Stimulated activated CD8-positive, alpha-beta memory T cell treated with anti-CD3 and anti-CD28 coated beads, Interleukin-4, amount 100 ng/mL, for 1 hour (primary cell): ENCODE results near the gene LRRC15.

Source experiments
- DNase-seq, 2 donors: peaks; one replicate each; pipeline ENCODE4 v3.0.0-alpha.2; 2020; ENCODE audit warnings: low read depth in 2 of 2, low spot score in 1 of 2

The LRRC15 gene

GRCh38 chr3:194320744-194321243 lies 48.7 kb downstream of the LRRC15 start:
- DNase-seq: no peak

GRCh38 chr3:194320100-194320499 lies 49.4 kb downstream of the LRRC15 start:
- no peak for DNase-seq

- no peak for DNase-seq
Measured at GRCh38 chr3:194318511-194319161, 50.9 kb downstream of the LRRC15 start.

DNA sequence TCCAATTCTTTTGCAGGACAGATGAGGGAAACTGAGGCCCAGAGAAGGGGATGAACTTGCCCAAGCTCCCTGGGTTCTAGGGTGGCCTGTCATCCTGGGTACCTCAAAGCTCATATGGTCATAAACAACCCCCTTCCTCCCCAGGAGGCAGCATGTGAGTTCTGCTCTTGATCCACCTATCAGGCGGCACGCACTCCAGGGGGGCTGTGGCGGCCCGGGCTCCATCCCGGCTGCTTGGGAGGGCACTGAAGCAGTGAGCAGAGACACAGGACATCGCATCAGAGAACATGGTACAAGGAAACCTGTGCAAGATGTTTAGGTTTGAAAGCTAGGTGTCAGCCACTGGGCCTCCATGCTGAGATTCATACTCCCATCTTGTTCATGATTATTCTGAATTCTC lies 52.6 kb downstream of the LRRC15 start:
- no peak for DNase-seq

GRCh38 chr3:194315965-194316361 lies 53.6 kb downstream of the LRRC15 start:
- no peak for DNase-seq

GRCh38 chr3:194315088-194315964 lies 54.2 kb downstream of the LRRC15 start:
- peak; percentile 64 to 71 for DNase-seq

DNA sequence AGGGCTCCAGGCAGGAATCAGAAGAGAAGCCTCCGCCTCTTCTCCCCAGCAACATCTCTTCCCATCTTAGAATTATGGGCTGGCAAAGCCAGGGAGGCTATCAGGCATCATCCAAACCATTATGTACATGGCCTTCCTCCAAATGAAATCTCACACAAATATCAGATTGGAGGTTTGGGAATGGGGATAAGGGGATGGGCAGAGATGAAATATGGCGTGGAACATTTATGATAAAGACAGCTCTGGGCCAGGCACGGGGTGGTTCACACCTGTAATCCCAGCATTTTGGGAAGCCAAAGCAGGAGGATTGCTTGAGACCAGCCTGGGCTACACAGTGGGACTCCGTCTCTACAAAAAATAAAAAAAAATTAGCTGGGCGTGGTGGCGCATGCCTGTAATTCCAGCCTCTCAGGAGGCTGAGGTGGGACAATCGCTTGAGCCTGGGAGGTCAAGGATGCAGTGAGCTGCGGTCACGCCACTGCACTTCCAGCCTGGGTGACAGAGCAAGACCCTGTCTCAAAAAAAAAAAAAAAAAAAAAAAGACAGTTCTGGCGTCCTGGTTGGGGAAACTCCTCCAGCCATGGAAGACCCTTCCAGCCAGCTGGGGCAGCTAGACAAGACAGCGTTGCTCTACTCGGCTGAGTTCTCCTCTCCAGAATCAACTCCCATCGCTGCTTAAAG lies 55.0 kb downstream of the LRRC15 start:
- DNase-seq: no peak

GRCh38 chr3:194313560-194314387 lies 55.8 kb downstream of the LRRC15 start:
- DNase-seq: no peak

GRCh38 chr3:194312743-194313281 lies 56.7 kb downstream of the LRRC15 start:
- DNase-seq: no peak

DNA sequence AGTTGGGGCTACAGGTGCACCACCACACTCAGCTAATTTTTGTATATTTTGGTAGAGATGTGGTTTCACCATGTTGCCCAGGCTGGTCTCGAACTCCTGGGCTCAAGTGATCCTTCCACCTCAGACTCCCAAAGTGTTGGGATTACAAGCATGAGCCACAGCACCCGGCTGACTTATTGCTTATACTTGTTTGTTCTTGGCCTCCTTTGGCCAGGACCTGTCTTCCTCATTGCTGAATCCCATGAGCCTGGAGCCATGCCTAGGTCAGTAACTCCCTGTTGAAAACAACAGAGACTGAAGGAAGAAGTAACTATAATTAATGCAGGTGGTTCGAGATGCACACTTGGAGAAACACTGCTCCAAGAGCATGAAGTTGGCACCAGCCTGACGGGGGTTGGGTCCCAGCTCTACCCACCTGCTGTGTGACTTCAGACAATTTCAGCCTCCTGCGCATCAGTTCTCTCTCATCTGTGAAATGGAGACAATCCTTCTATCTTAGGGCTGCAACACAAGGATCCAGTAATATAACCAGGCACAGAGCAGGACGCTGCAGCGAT lies 57.3 kb downstream of the LRRC15 start:
- no peak for DNase-seq

DNA sequence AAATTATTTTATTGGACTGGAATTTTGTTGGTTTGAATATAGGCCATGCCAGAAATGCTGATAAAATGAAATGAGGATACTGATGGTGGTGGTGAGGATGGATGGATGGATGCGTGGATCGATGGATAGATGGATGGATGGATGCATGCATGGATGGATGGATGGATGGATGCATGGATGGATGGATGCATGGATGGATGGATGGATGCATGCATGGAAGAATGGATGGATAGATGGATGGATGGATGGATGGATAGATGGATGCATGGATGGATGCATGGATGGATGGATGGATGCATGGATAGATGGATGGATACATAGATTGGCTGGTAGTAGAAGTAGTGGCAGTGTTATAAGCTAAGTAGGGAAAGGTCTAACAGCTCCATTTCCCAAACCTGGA lies 58.5 kb downstream of the LRRC15 start:
- DNase-seq: no peak

DNA sequence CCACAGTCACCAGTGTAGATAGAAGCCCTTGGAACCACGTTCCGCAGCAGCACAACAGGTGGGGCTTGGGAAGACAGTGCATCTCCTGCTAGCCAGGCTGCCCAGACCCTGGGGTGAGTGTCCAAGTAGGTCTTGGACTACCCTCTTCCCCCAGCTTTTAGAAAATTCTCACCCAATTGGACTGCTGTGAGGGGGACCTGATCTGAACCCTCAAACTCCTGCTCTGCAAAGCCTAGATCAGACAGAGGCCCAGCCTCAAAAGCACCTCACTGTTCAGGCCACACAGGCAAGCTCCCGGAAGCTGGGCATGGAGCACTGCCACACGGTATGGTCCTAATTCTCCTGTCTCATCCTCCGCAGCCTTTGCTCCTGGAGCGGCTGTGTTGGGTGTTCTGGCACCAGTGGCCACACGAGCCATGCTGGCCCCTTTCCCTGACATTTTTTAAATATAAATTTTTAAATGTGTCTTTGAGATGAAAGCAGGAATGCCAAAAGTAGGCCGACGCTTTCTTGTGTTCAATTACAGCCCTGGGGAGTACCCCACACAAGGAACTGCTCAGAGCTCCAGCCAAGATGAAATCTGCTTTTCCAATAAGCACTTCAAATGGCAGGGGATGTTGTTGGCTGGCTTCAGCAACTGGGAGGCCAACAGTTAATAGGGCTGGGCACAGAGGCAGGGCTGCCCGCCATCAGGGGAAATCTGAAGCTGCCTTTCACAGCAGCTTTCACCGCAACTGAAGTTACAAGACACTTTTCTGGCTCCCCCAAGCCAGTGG lies 59.3 kb downstream of the LRRC15 start:
- no peak for DNase-seq

- no peak for DNase-seq
Measured at GRCh38 chr3:194308601-194309449, 60.7 kb downstream of the LRRC15 start.

GRCh38 chr3:194307849-194308248 lies 61.7 kb downstream of the LRRC15 start:
- DNase-seq: no peak

DNA sequence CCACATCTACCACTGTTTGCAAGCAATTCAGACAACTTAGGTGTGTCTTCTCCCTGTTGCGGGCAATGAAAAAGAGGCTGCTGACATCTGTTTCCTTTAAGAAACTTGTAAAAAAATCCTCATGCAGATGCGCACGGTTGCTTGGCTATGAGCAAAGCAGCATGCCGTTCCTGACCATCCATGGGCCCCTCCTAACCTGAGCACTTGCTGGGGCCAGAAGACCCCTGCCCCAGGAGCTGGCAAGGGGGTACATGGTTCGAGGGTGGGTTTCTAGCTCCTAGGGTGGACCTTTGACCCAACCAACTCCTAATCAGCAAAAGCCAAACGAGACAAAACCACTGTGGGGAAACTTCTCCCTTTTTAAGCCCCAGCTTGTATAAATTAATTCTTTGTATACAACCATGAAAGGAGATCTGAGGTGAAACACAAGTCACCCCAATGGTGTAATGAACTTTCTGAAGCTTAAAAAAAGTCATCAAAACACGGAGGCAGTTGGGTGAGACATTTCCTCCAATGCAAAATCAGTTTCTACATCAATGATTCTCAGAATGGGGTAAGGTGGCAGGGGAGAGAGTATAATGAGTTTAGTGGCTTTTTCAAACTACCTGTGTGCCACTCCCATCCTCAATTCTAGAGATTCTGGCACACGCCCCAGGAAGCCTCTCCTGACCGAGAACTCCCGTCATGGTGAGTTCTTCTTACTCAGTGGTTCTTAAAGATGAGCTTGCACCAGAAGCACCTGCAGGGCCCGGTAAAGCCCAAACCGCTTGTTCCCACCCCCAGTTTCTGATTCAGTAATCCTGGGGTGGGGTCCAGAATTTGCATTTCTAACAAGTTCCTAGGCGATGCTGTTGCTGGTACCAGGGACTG lies 62.5 kb downstream of the LRRC15 start:
- no peak for DNase-seq

DNA sequence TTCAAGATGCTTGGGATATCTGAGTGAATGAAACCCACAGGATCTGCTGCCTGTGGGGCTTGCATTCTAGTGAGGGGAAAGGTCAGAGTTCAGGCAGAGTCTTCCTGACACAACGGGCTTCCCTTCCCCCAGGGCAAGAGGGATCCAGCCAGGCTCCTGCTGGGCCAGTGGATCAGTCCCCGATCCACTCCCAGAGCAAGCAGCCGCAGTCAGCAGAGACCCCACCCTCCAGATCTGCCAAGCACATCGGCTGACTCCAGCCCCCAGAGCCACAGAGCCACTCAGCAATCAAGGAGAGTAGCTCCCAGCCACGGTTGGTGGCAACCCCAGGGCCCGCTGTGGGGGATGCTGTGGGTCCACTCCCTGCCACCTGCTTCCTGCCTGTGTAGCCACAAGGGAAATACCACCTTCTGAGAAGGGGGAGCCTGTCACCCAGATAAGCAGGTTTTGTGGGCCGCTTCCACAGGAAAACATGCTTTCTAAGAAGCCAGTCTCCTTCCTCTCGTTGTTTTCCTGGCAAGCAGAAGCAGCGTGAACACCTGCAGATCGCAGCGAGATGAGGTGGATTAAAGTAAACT lies 63.3 kb downstream of the LRRC15 start:
- DNase-seq: peak in 1 of 2 donors; percentile 26

- no peak for DNase-seq
Measured at GRCh38 chr3:194305356-194306108, 64.0 kb downstream of the LRRC15 start.
